Heart right ventricle (tissue), 16 donors: ENCODE data around the gene OMA1. TPM values are rescaled to one million over a fixed set of nuclear protein-coding genes. Genes with fewer than 3 reads are reported as not detected.
A peak's percentile ranks its signal among the peaks of the same experiment; 100 is the strongest.

Source experiments
- ATAC-seq, 8 donors: fragments of 200-7000 bp; cut with Tn5 transposase; one replicate each; pipeline ENCODE4 v1.9.1; 2020; ENCODE audit warnings: mild to moderate bottlenecking in 8 of 8, moderate library complexity in 8 of 8, moderate number of reproducible peaks in 1 of 8
- DNase-seq, 2 donors: peaks; one replicate each; pipeline ENCODE4 v3.0.0-alpha.2; 2020
- H3K27ac ChIP-seq, 10 donors: fragments of 200-600 bp; sonication (generic) in 2 of 10; one replicate each; pipeline versions ENCODE4 v1.5.0 to v1.8.0; 2020 to 2022; ENCODE audit warnings: mild to moderate bottlenecking in 3 of 10
- H3K27me3 ChIP-seq, 7 donors: fragments of 200-600 bp; one replicate each; pipeline ENCODE4 v1.8.0; 2021 to 2022; ENCODE audit warnings: mild to moderate bottlenecking in 2 of 7
- H3K36me3 ChIP-seq, 9 donors: fragments of 200-600 bp; sonication (generic) in 1 of 9; one replicate each; pipeline versions ENCODE4 v1.5.0 to v1.8.0; 2020 to 2022; ENCODE audit warnings: mild to moderate bottlenecking in 2 of 9
- H3K4me1 ChIP-seq, 9 donors: fragments of 200-600 bp; sonication (generic) in 1 of 9; one replicate each; pipeline versions ENCODE4 v1.5.0 to v1.8.0; 2020 to 2022; ENCODE audit warnings: mild to moderate bottlenecking in 4 of 9
- H3K4me3 ChIP-seq, 10 donors: fragments of 200-600 bp; sonication (generic) in 2 of 10; one replicate each; pipeline versions ENCODE4 v1.5.0 to v1.8.0; 2020 to 2022; ENCODE audit warnings: mild to moderate bottlenecking in 7 of 10, moderate library complexity in 2 of 10
- H3K9me3 ChIP-seq, 11 donors: fragments of 200-600 bp in 10 of 11; sonication (generic) in 2 of 11; one replicate each; pipeline versions ENCODE4 v1.5.0 to v1.8.0; 2013 to 2022; ENCODE audit warnings: mild to moderate bottlenecking in 2 of 11, control low read depth in 1 of 11, moderate library complexity in 1 of 11
- CTCF ChIP-seq, 9 donors: fragments of 200-600 bp; sonication (generic) in 2 of 9; IDR thresholded peaks; one replicate each; pipeline versions ENCODE4 v1.5.0 to v1.8.0; 2021 to 2022; ENCODE audit warnings: antibody characterized with exemption in 9 of 9, mild to moderate bottlenecking in 5 of 9, moderate library complexity in 1 of 9
- WGBS, 2 donors: extraction: QIAGEN DNeasy Blood & Tissue Kit; methylation state at CpG; one replicate each; pipeline ENCODE4 v1.1.7; 2013; ENCODE audit warnings: inconsistent platforms in 1 of 2; 5-methylcytosine and 5-hydroxymethylcytosine counted together
- intact Hi-C, 10 donors: fragments of 100-400 bp; cut with DNase I; formaldehyde crosslinking; loops; one replicate each; pipeline versions ENCODE4 v1.11.1 to v1.14.2; 2022
- polyA plus RNA-seq, 2 donors: library from polyadenylated mRNA; stranded (reverse); fragments of 200-250 nt; gene quantifications; one replicate each; pipeline ENCODE4 v1.2.3, GENCODE V29; 2013
- total RNA-seq, 10 donors: library from RNA; stranded (reverse); fragmentation: NEBNext Ultra II Directional in 3 of 10; extraction: Animal tissue kit (Norgen Biotek cat#: 25700) in 3 of 10; gene quantifications; one replicate each; pipeline versions ENCODE4 v1.2.1 to v1.2.4, GENCODE V29; 2021 to 2023
- donor health status: Arrhythmogenic right ventricular cardiomyopathy.
- donor health status: ischemic (EF 13 %, LVEDD 7.1; RV severe dilation, severe dysfunction).
- donor health status: healthy with polysubstance abuse.
- donor health status: DM: no; HTN: yes; CAD: no.
- donor health status: DM: no; HTN: no; CAD: no.
- donor health status: ischemic (EF 25% LVEDD 6.9; RV normal size, moderate dysfunction).
- donor health status: ischemic (EF 25% LVEDD 5.7; RV mildly dilated, moderate dysfunction).
- donor health status: healthy.
- donor health status: DM: yes; HTN: yes; CAD: no.
- donor health status: Ischemic cardiomyopathy.
- donor health status: ischemic (EF 35%, LVEDD 5.7; RV mildly dilated, moderate dysfunction).
- donor health status: nonischemic (EF 11% LVEDD 7.7; RV severe dilation, severe dysfunction).
- donor health status: DM: yes; HTN: yes; CAD: no.
- donor health status: PGD.
- donor health status: ischemic (EF 29% LVEDD 5.4; RV normal size, mild dysfunction).
- donor health status: nonischemic (EF 23%, LVEDD 6.1; RV moderate dilation, normal function).

Gene OMA1
- total and polyA plus RNA-seq, 12 donors, result 8.2 to 50.9 (median 34.1) TPM

DNA sequence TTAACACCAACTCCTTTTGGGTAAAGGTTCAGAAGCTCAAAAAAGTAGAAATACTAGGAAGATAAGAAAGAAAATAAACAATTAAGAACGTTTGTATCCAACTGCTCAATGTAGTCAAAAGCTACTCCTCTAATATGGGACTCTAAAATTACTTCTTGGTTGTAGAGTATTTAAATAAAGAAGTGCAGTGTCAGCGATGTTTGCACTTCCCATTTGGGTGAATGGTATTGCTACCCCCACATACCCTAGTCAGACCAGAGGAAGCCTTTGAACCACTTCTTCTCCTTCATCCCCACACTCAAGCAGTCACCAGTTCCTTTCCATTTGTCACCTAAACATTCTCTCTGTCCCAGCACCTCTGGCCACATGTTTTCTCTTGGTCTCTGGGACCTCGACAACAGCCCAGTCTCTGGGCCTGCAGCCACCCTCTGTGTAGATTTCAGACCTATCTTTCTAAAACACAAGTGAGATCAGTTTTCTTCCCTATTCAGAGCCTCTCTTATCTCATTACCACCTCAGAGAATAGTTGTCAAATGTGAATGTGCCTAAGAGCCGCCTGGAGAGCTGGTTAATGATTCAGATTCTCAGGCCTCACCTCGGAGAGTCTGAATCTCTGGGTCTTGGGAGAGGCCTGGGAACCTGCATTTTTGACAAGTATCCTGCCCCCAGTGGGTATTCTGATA, 109.8 kb downstream of the OMA1 start:
- intact Hi-C loops, result no loop called here
- 78 to 80% methylated on average over 5 of the region's 5 CpGs for WGBS, 2 donors
- Histone ChIP-seq H3K27me3 (no peaks in the 10 kb centered on the region), H3K4me1 (peaks cover 0 to 27% (median 0%) of the 10 kb centered on the region in 9 donors), H3K9me3 (no peaks in the 10 kb centered on the region), H3K36me3 (no peaks in the 10 kb centered on the region), H3K4me3 (no peak overlapping the region), H3K27ac (no peak overlapping the region)
- no peak for TF ChIP-seq CTCF (IDR thresholded peaks at IDR 0.05)
- DNase-seq, result no peak
- no peak for ATAC-seq

- Histone ChIP-seq H3K36me3 (no peaks in the 10 kb centered on the region), H3K4me3 (no peak overlapping the region), H3K9me3 (no peaks in the 10 kb centered on the region), H3K27me3 (no peaks in the 10 kb centered on the region), H3K27ac (no peak overlapping the region), H3K4me1 (peaks cover 0 to 27% (median 3%) of the 10 kb centered on the region in 9 donors)
- no peak for ATAC-seq
- intact Hi-C loops, result no loop called here
- WGBS, 2 donors, result 73 to 76% methylated on average over 4 of the region's 4 CpGs
- no peak for TF ChIP-seq CTCF (IDR thresholded peaks at IDR 0.05)
- DNase-seq, result no peak
These were observed 111.2 kb downstream of the OMA1 start for GRCh38 chr1:58435376-58435775.

- TF ChIP-seq CTCF (IDR thresholded peaks at IDR 0.05), result no peak
- DNase-seq (no peak), ATAC-seq (no peak)
- Histone ChIP-seq H3K4me3 (no peak overlapping the region), H3K27me3 (no peaks in the 10 kb centered on the region), H3K27ac (no peak overlapping the region), H3K9me3 (no peaks in the 10 kb centered on the region), H3K36me3 (no peaks in the 10 kb centered on the region), H3K4me1 (peaks cover 0 to 27% (median 4%) of the 10 kb centered on the region in 9 donors)
- WGBS, 2 donors, result 92 to 98% methylated on average over 2 of the region's 2 CpGs
- intact Hi-C loops, result no loop called here
These were observed 111.9 kb downstream of the OMA1 start for GRCh38 chr1:58434607-58435006.

- no peak for TF ChIP-seq CTCF (IDR thresholded peaks at IDR 0.05)
- no peak for DNase-seq
- peak in 1 of 8 donors; percentile 21 for ATAC-seq
- H3K36me3 ChIP-seq, result no peaks in the 10 kb centered on the region
- no peak overlapping the region for H3K4me3 ChIP-seq
- H3K9me3 ChIP-seq, result no peaks in the 10 kb centered on the region
- H3K27ac ChIP-seq, result no peak overlapping the region
- WGBS, 2 donors, result 54 to 60% methylated on average over 2 of the region's 2 CpGs
- H3K27me3 ChIP-seq, result no peaks in the 10 kb centered on the region
- intact Hi-C loops, result no loop called here
- H3K4me1 ChIP-seq, result peaks cover 0 to 27% (median 4%) of the 10 kb centered on the region in 9 donors
These were observed 112.3 kb downstream of the OMA1 start for GRCh38 chr1:58434181-58434580.
